PC-3 (cell line): ENCODE results near the gene FIBCD1. TPM values are rescaled to one million over a fixed set of nuclear protein-coding genes. Genes with fewer than 3 reads are reported as not detected.

ENCODE experiments used
- ATAC-seq: fragments of 200-7000 bp; cut with Tn5 transposase; 2 replicates; pipeline ENCODE4 v1.9.1; 2020; ENCODE audit warnings: mild to moderate bottlenecking, moderate library complexity
- BruUV-seq: library from RNA; stranded (reverse); fragments of 400-500 nt; replicated peaks from 2 replicates; lab custom pipeline; 2021; lab: Mats Ljungman, UMichigan
- CTCF ChIA-PET: fragments of 300-600 bp; sonication (Branson Sonifier 250); formaldehyde crosslinking; loops from one replicate; lab custom pipeline; 2022; ENCODE audit warnings: antibody characterized with exemption; lab: Charles Lee
- POLR2A ChIA-PET: fragments of 300-600 bp; sonication (Branson Sonifier 250); formaldehyde crosslinking; loops from one replicate; lab custom pipeline; 2022; ENCODE audit warnings: antibody characterized with exemption; ENCODE audit not compliant: unreplicated experiment; lab: Charles Lee
- DNase-seq: peaks from one replicate; pipeline ENCODE4 v3.0.0-alpha.2; 2015
- H2AFZ ChIP-seq: fragments of 300-600 bp; sonication (generic); 2 replicates; pipeline ENCODE4 v1.6.0; 2016; ENCODE audit warnings: antibody characterized with exemption, low read length
- H3F3A ChIP-seq: fragments of 300-600 bp; sonication (generic); one replicate; pipeline ENCODE4 v1.6.0; 2017; ENCODE audit warnings: antibody characterized with exemption, low read length, control low read depth, mild to moderate bottlenecking; ENCODE audit not compliant: unreplicated experiment
- H3K27ac ChIP-seq: fragments of 300-600 bp; sonication (generic); 2 replicates; pipeline ENCODE4 v1.5.1; 2016; ENCODE audit warnings: mild to moderate bottlenecking, low read length
- H3K27me3 ChIP-seq: fragments of 300-600 bp; sonication (generic); 2 replicates; pipeline ENCODE4 v1.6.1; 2016; ENCODE audit warnings: low read length, mixed read lengths
- H3K36me3 ChIP-seq: fragments of 300-600 bp; sonication (generic); 2 replicates; pipeline ENCODE4 v1.6.1; 2016; ENCODE audit warnings: low read depth, mixed run types, low read length, mixed read lengths
- H3K4me1 ChIP-seq: fragments of 300-600 bp; sonication (generic); 2 replicates; pipeline ENCODE4 v1.5.1; 2016; ENCODE audit warnings: low read length; ENCODE audit not compliant: insufficient read depth
- H3K4me2 ChIP-seq: fragments of 300-600 bp; sonication (generic); 2 replicates; pipeline ENCODE4 v1.6.0; 2016; ENCODE audit warnings: low read length
- H3K4me3 ChIP-seq: fragments of 300-600 bp; sonication (generic); 2 replicates; pipeline ENCODE4 v1.5.1; 2016; ENCODE audit warnings: mild to moderate bottlenecking, low read length, mixed read lengths
- H3K79me2 ChIP-seq: fragments of 300-600 bp; sonication (generic); 2 replicates; pipeline ENCODE4 v1.6.1; 2017; ENCODE audit warnings: low read length, mixed read lengths
- H3K9ac ChIP-seq: fragments of 300-600 bp; sonication (generic); 2 replicates; pipeline ENCODE4 v1.6.0; 2016; ENCODE audit warnings: mild to moderate bottlenecking, low read length
- H3K9me2 ChIP-seq: fragments of 300-600 bp; sonication (generic); replicated peaks from 2 replicates; pipeline ENCODE4 v1.6.1; 2016; ENCODE audit warnings: mixed run types, low read length, mixed read lengths
- H3K9me3 ChIP-seq: fragments of 300-600 bp; sonication (generic); 2 replicates; pipeline ENCODE4 v1.6.1; 2016; ENCODE audit warnings: low read length, mixed read lengths
- H4K20me1 ChIP-seq: fragments of 300-600 bp; sonication (generic); 2 replicates; pipeline ENCODE4 v1.6.1; 2016; ENCODE audit warnings: low read length, mixed read lengths
- EZH2 ChIP-seq: fragments of 300-600 bp; sonication (generic); IDR thresholded peaks from one replicate; pipeline ENCODE4 v1.6.1; 2017; ENCODE audit warnings: antibody characterized with exemption, mild to moderate bottlenecking, low read length; ENCODE audit not compliant: unreplicated experiment
- EZH2phosphoT487 ChIP-seq: fragments of 300-600 bp; sonication (generic); IDR thresholded peaks from 2 replicates; pipeline ENCODE4 v1.6.1; 2018; ENCODE audit warnings: mild to moderate bottlenecking, antibody characterized with exemption, low read length, borderline replicate concordance
- intact Hi-C: fragments of 100-400 bp; cut with micrococcal nuclease; formaldehyde crosslinking; loops from 2 replicates; pipeline ENCODE4 v1.9.0; 2023
- total RNA-seq: library from RNA; depleted of rRNA; stranded (reverse); fragments of >200 nt; gene quantifications from 2 replicates; pipeline ENCODE4 v1.2.3, GENCODE V29; 2014
- TF ChIP-seq, protein P1 (sequence below): fragments of 300-600 bp; sonication (generic); conservative IDR thresholded peaks from 2 replicates; pipeline ENCODE4 v1.5.1; 2017; ENCODE audit warnings: antibody characterized with exemption, low read depth, mild to moderate bottlenecking, low read length

The FIBCD1 gene
- total RNA-seq, 1 experiment from 2014 or later: 8.9 TPM

DNA sequence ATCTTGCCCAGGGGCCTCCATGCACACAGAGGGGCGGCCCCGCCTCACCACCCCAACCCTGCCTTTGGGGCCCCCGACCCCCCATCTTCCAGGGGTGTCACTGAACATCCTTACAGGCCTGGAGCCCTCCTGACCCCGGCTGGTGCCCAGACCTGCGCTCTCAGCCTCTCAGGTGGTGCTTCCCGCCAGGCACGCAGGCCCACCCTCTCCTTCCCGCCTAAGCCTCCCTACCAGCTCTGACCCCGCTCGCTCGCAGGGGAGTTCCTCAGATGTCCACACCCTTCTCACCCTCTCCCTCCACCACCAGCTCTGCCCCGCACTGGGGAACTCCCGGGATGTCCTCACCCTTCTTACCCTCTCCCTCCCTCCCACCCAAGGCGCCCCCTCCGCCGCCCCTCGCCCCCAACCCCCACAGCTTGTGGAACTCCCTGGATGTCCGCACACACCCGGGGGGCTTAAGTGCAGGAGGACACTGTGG, 30.1 kb downstream of the FIBCD1 start:
- H3K9ac ChIP-seq: no peak overlapping the region
- no peaks in the 10 kb centered on the region for H3K79me2 ChIP-seq
- no peaks in the 10 kb centered on the region for H3K9me3 ChIP-seq
- no peaks in the 10 kb centered on the region for H3F3A ChIP-seq
- H3K4me1 ChIP-seq: peaks cover 11% of the 10 kb centered on the region
- H3K27me3 ChIP-seq: no peaks in the 10 kb centered on the region
- intact Hi-C loops: no loop called here
- H3K9me2 ChIP-seq: no peaks in the 10 kb centered on the region
- DNase-seq (no peak), ATAC-seq (no peak)
- H2AFZ ChIP-seq: no peak overlapping the region
- H3K27ac ChIP-seq: no peak overlapping the region
- no peak overlapping the region for H3K4me2 ChIP-seq
- H3K36me3 ChIP-seq: no peaks in the 10 kb centered on the region
- no peak overlapping the region for H3K4me3 ChIP-seq
- ChIA-PET POLR2A (no interaction called here), CTCF (no interaction called here)
- no TSS peak for BruUV-seq
- TF ChIP-seq EZH2 (no peak), EZH2phosphoT487 (no peak)
- TF ChIP-seq, protein P1, sequence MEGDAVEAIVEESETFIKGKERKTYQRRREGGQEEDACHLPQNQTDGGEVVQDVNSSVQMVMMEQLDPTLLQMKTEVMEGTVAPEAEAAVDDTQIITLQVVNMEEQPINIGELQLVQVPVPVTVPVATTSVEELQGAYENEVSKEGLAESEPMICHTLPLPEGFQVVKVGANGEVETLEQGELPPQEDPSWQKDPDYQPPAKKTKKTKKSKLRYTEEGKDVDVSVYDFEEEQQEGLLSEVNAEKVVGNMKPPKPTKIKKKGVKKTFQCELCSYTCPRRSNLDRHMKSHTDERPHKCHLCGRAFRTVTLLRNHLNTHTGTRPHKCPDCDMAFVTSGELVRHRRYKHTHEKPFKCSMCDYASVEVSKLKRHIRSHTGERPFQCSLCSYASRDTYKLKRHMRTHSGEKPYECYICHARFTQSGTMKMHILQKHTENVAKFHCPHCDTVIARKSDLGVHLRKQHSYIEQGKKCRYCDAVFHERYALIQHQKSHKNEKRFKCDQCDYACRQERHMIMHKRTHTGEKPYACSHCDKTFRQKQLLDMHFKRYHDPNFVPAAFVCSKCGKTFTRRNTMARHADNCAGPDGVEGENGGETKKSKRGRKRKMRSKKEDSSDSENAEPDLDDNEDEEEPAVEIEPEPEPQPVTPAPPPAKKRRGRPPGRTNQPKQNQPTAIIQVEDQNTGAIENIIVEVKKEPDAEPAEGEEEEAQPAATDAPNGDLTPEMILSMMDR: no peak
- H4K20me1 ChIP-seq: no peaks in the 10 kb centered on the region

DNA sequence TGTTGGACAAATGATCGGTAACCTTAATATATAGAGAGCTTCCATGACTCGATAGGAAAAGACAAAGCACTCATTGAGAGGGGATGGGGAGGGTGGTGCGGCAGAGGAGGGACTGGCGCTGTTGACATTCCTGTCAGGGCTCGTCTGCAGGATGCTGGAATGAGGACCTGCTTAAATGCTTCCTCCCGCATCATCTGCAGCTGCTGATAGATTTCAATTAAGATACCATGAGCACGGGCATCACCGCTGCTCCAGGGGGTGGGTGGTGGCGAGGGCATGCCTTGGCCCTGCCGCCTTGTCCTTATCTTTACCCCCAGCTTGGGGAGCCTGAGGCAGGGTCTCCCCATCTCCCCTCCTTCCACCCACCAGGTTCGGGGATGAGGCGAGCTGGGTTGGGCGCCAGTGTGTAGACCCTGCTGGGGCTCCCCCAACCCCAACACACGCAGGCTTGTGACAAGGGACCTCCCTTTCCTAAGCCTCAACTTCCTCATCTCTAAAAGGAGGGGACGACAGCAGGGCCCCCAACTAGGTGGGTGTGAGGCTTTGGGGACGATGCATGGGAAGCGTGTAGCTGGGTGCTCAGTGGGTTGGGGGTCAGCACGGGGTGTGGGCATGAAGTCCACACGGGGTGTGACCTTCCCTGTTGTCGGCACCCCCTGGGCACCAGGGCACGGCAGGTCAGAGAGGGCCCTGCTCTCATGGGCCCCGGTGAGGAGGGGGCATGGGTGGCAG, 30.7 kb downstream of the FIBCD1 start:
- H2AFZ ChIP-seq: no peak overlapping the region
- no peaks in the 10 kb centered on the region for H3K79me2 ChIP-seq
- H3K27ac ChIP-seq: no peak overlapping the region
- no peak overlapping the region for H3K4me3 ChIP-seq
- intact Hi-C loops: no loop called here
- no peaks in the 10 kb centered on the region for H3K36me3 ChIP-seq
- no peaks in the 10 kb centered on the region for H3K9me3 ChIP-seq
- H3K9me2 ChIP-seq: no peaks in the 10 kb centered on the region
- no peaks in the 10 kb centered on the region for H3F3A ChIP-seq
- no peaks in the 10 kb centered on the region for H4K20me1 ChIP-seq
- no peaks in the 10 kb centered on the region for H3K27me3 ChIP-seq
- DNase-seq: no peak
- no peak for ATAC-seq
- TF ChIP-seq, protein P1: no peak
- no peak for TF ChIP-seq EZH2
- TF ChIP-seq EZH2phosphoT487: no peak
- ChIA-PET POLR2A (no interaction called here), CTCF (no interaction called here)
- H3K4me1 ChIP-seq: peaks cover 7% of the 10 kb centered on the region
- no peak overlapping the region for H3K4me2 ChIP-seq
- no TSS peak for BruUV-seq
- H3K9ac ChIP-seq: no peak overlapping the region

DNA sequence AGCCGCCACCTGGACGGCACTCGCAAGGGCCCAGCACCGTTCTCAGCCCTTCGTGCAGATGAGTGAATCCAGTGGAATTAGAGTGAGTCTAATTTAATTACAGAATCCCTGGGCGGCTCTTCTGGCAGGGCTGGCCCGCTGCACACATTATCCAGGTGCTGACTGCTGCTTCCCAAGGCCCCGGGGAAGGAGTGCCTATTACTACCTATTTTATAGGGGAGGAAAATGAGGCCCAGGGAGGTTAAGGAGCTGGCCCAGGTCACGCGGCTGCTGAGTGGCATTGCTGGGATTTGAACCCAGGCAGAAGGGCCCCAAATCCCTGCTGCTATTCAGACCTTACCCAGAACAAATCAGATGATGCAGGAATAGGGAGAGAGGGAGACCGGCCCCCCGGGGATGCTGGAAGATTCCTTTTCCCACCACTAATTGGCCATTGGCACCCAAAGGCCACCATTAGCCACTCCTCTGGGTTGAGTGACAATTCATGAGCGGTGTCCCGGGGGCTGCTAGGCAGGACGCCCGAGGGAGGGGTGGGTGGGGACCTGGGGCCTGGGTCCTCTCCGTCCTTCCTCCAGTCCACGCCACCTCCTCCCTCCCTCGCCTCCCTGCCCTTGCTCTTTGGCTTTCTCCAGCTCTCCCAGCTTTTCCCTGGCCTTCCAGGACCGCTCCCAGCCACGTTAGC, 32.2 kb downstream of the FIBCD1 start:
- Histone ChIP-seq H4K20me1 (no peaks in the 10 kb centered on the region), H3K4me1 (no peaks in the 10 kb centered on the region), H3K79me2 (no peaks in the 10 kb centered on the region), H3K9me2 (no peaks in the 10 kb centered on the region), H3K27ac (no peak overlapping the region), H3F3A (no peaks in the 10 kb centered on the region), H3K9me3 (no peaks in the 10 kb centered on the region), H3K4me2 (no peak overlapping the region), H3K27me3 (no peaks in the 10 kb centered on the region), H3K36me3 (no peaks in the 10 kb centered on the region), H3K4me3 (no peak overlapping the region), H3K9ac (no peak overlapping the region), H2AFZ (no peak overlapping the region)
- BruUV-seq: no TSS peak
- ChIA-PET POLR2A (no interaction called here), CTCF (no interaction called here)
- intact Hi-C loops: no loop called here
- TF ChIP-seq EZH2phosphoT487: no peak
- TF ChIP-seq, protein P1: no peak
- no peak for TF ChIP-seq EZH2
- ATAC-seq (no peak), DNase-seq (no peak)
